GM12878 (cell line): ENCODE data around the gene UBE2M. TPM values are rescaled to one million over a fixed set of nuclear protein-coding genes. Genes with fewer than 3 reads are reported as not detected.

ENCODE experiments used
- ASH2L ChIP-seq: fragments of 300-600, 200-600 bp; sonication (generic); IDR thresholded peaks from 2 replicates; pipeline ENCODE4 v1.6.1; 2017; ENCODE audit warnings: low read depth, mild to moderate bottlenecking, borderline replicate concordance
- CBX5 ChIP-seq: sonication (generic); IDR thresholded peaks from 2 replicates; pipeline ENCODE4 v1.6.1; 2016; ENCODE audit warnings: low read depth, moderate library complexity, mild to moderate bottlenecking, inconsistent platforms
- CHD2 ChIP-seq: IDR thresholded peaks from 2 replicates; pipeline ENCODE4 v1.6.1; 2011; ENCODE audit warnings: low read depth, low read length, improper control_type of control experiment, borderline replicate concordance
- CREB1 ChIP-seq: IDR thresholded peaks from 2 replicates; pipeline ENCODE4 v1.6.1; 2012; ENCODE audit warnings: low read depth, mild to moderate bottlenecking, inconsistent platforms
- CREM ChIP-seq: IDR thresholded peaks from 2 replicates; pipeline ENCODE4 v1.6.1; 2014; ENCODE audit warnings: antibody characterized with exemption, low read depth
- IRF4 ChIP-seq: IDR thresholded peaks from 2 replicates; pipeline ENCODE4 v1.6.1; 2011; ENCODE audit warnings: low read depth, low read length
- MEF2A ChIP-seq: IDR thresholded peaks from 2 replicates; pipeline ENCODE4 v1.6.1; 2011; ENCODE audit warnings: low read depth, mild to moderate bottlenecking, low read length, moderate library complexity; ENCODE audit not compliant: insufficient read depth
- MYC ChIP-seq: IDR thresholded peaks from 2 replicates; pipeline ENCODE4 v1.6.1; 2011; ENCODE audit warnings: mild to moderate bottlenecking, low read length, moderate library complexity, inconsistent platforms; ENCODE audit not compliant: insufficient read depth, insufficient replicate concordance, insufficient read length, severe bottlenecking
- NRF1 ChIP-seq: conservative IDR thresholded peaks from 2 replicates; pipeline ENCODE4 v1.6.1; 2011; ENCODE audit warnings: mild to moderate bottlenecking, low read depth, low read length, improper control_type of control experiment
- POU2F2 ChIP-seq: IDR thresholded peaks from 3 replicates; pipeline ENCODE4 v1.6.1; 2011; ENCODE audit warnings: low read depth, mild to moderate bottlenecking, low read length, borderline replicate concordance
- RUNX3 ChIP-seq: IDR thresholded peaks from 2 replicates; pipeline ENCODE4 v1.6.1; 2012; ENCODE audit warnings: low read length, inconsistent platforms
- TCF12 ChIP-seq: IDR thresholded peaks from 2 replicates; pipeline ENCODE4 v1.6.1; 2011; ENCODE audit warnings: low read depth, mild to moderate bottlenecking, low read length
- ZNF207 ChIP-seq: fragments of 450-650 bp; IDR thresholded peaks from 2 replicates; pipeline ENCODE4 v1.6.1; 2014; ENCODE audit warnings: antibody characterized with exemption, mild to moderate bottlenecking, borderline replicate concordance
- ZNF24 ChIP-seq: fragments of 450-650 bp; IDR thresholded peaks from 2 replicates; pipeline ENCODE4 v1.6.1; 2017; ENCODE audit warnings: antibody characterized with exemption, mild to moderate bottlenecking
- polyA plus RNA-seq, 11 experiments: library from polyadenylated mRNA; depleted of rRNA in 4 of 11; unstranded in 6 of 11; stranded (reverse) in 5 of 11; fragments of >200 nt; fragmentation: Nextera tagmentation in 4 of 11; fragmentation: Illumina TruSeq in 1 of 11; extraction: Ambion mirVana in 4 of 11; extraction: Trizol in 1 of 11; gene quantifications; 1 replicate in 1 of 11; 2 replicates in 10 of 11; pipeline versions ENCODE4 v1.2.1 to v1.2.3, GENCODE V29; 2011 to 2016; ENCODE audit warnings: inconsistent platforms in 2 of 11, missing spikeins in 2 of 11, low read depth in 1 of 11
- total RNA-seq, 4 experiments: library from RNA; depleted of rRNA in 3 of 4; stranded (reverse); fragments of >200 nt in 3 of 4; fragmentation: Illumina TruSeq in 1 of 4; extraction: Trizol in 1 of 4; gene quantifications; 2 replicates each; pipeline versions ENCODE4 v1.2.1 to v1.2.3, GENCODE V29; 2013 to 2021
- TF ChIP-seq, protein P1 (sequence below): fragments of 150-350 bp; IDR thresholded peaks from 2 replicates; pipeline ENCODE4 v1.6.1; 2016; ENCODE audit warnings: low read depth, low read length
- TF ChIP-seq, protein P2 (sequence below): IDR thresholded peaks from 2 replicates; pipeline ENCODE4 v1.6.1; 2012; ENCODE audit warnings: low read length, inconsistent platforms
- TF ChIP-seq, protein P3 (sequence below): fragments of 450-650 bp; IDR thresholded peaks from 2 replicates; pipeline ENCODE4 v1.6.1; 2018; ENCODE audit warnings: borderline replicate concordance, mild to moderate bottlenecking; ENCODE audit not compliant: partially characterized antibody
- TF ChIP-seq, protein P4 (sequence below): fragments of 450-650 bp; IDR thresholded peaks from 2 replicates; pipeline ENCODE4 v1.6.1; 2017; ENCODE audit warnings: low read depth, mild to moderate bottlenecking, moderate library complexity
- TF ChIP-seq, protein P5 (sequence below): fragments of 450-650 bp; IDR thresholded peaks from 2 replicates; pipeline ENCODE4 v1.6.1; 2017; ENCODE audit warnings: mild to moderate bottlenecking, low read depth, inconsistent platforms; ENCODE audit not compliant: poor library complexity, severe bottlenecking

UBE2M gene
- total and polyA plus RNA-seq, 10 of the 15 experiments (the other 5 are each of a cell fraction or from before 2014, with no cell fraction given): 1.4 to 105 (median 73.9) TPM

DNA sequence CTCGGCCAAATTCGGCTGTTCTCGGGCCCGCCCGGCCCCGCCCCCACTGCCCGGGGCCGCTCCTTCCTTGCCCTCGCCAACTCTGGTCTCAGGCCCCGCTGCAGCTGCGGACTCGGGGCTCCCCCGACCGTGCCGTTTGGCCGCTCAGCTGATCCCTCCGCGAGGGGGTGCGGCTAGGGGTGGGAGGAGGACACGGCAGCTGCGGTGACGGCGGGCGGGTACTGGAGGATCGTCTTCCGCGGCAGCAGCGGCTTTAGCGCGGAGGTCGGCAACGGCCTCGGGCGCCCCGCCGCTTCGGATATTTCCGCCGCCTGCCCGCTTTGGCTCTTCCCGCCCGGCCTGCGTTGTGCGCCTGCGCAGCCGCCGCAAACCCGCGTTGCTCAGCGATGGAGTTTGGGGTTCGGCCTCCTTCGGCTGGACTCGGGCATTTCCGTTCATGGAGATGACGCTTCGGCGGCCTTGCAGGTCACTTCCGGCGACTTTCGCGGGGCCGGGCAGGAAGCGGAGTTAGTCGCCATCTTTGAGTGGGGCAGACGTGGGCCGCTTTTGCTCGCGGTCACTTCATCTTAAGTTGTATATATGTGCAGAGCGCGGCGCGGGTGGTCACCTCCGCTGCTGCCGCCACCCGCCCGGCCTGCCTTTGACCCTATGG, 338 bp upstream of the UBE2M start (continued):
- no peak for TF ChIP-seq MYC
- TF ChIP-seq CREB1: no peak
- TF ChIP-seq, protein P1, sequence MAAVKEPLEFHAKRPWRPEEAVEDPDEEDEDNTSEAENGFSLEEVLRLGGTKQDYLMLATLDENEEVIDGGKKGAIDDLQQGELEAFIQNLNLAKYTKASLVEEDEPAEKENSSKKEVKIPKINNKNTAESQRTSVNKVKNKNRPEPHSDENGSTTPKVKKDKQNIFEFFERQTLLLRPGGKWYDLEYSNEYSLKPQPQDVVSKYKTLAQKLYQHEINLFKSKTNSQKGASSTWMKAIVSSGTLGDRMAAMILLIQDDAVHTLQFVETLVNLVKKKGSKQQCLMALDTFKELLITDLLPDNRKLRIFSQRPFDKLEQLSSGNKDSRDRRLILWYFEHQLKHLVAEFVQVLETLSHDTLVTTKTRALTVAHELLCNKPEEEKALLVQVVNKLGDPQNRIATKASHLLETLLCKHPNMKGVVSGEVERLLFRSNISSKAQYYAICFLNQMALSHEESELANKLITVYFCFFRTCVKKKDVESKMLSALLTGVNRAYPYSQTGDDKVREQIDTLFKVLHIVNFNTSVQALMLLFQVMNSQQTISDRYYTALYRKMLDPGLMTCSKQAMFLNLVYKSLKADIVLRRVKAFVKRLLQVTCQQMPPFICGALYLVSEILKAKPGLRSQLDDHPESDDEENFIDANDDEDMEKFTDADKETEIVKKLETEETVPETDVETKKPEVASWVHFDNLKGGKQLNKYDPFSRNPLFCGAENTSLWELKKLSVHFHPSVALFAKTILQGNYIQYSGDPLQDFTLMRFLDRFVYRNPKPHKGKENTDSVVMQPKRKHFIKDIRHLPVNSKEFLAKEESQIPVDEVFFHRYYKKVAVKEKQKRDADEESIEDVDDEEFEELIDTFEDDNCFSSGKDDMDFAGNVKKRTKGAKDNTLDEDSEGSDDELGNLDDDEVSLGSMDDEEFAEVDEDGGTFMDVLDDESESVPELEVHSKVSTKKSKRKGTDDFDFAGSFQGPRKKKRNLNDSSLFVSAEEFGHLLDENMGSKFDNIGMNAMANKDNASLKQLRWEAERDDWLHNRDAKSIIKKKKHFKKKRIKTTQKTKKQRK: no peak
- TF ChIP-seq ASH2L: no peak
- TF ChIP-seq ZNF207: peak; percentile 20; the same call in 1 of the 2 replicates
- TF ChIP-seq CBX5: no peak
- TF ChIP-seq CHD2: peak; percentile 54
- TF ChIP-seq MEF2A: 0 out of 2 replicates have a peak, but pooled peaks have one; percentile 53
- TF ChIP-seq, protein P2, sequence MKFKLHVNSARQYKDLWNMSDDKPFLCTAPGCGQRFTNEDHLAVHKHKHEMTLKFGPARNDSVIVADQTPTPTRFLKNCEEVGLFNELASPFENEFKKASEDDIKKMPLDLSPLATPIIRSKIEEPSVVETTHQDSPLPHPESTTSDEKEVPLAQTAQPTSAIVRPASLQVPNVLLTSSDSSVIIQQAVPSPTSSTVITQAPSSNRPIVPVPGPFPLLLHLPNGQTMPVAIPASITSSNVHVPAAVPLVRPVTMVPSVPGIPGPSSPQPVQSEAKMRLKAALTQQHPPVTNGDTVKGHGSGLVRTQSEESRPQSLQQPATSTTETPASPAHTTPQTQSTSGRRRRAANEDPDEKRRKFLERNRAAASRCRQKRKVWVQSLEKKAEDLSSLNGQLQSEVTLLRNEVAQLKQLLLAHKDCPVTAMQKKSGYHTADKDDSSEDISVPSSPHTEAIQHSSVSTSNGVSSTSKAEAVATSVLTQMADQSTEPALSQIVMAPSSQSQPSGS: no peak
- TF ChIP-seq, protein P3, sequence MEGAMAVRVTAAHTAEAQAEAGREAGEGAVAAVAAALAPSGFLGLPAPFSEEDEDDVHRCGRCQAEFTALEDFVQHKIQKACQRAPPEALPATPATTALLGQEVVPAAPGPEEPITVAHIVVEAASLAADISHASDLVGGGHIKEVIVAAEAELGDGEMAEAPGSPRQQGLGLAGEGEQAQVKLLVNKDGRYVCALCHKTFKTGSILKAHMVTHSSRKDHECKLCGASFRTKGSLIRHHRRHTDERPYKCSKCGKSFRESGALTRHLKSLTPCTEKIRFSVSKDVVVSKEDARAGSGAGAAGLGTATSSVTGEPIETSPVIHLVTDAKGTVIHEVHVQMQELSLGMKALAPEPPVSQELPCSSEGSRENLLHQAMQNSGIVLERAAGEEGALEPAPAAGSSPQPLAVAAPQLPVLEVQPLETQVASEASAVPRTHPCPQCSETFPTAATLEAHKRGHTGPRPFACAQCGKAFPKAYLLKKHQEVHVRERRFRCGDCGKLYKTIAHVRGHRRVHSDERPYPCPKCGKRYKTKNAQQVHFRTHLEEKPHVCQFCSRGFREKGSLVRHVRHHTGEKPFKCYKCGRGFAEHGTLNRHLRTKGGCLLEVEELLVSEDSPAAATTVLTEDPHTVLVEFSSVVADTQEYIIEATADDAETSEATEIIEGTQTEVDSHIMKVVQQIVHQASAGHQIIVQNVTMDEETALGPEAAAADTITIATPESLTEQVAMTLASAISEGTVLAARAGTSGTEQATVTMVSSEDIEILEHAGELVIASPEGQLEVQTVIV: peak; percentile 7
- TF ChIP-seq, protein P4, sequence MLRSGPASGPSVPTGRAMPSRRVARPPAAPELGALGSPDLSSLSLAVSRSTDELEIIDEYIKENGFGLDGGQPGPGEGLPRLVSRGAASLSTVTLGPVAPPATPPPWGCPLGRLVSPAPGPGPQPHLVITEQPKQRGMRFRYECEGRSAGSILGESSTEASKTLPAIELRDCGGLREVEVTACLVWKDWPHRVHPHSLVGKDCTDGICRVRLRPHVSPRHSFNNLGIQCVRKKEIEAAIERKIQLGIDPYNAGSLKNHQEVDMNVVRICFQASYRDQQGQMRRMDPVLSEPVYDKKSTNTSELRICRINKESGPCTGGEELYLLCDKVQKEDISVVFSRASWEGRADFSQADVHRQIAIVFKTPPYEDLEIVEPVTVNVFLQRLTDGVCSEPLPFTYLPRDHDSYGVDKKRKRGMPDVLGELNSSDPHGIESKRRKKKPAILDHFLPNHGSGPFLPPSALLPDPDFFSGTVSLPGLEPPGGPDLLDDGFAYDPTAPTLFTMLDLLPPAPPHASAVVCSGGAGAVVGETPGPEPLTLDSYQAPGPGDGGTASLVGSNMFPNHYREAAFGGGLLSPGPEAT: no peak
- peak; percentile 88 for TF ChIP-seq TCF12
- TF ChIP-seq IRF4: no peak
- TF ChIP-seq, protein P5, sequence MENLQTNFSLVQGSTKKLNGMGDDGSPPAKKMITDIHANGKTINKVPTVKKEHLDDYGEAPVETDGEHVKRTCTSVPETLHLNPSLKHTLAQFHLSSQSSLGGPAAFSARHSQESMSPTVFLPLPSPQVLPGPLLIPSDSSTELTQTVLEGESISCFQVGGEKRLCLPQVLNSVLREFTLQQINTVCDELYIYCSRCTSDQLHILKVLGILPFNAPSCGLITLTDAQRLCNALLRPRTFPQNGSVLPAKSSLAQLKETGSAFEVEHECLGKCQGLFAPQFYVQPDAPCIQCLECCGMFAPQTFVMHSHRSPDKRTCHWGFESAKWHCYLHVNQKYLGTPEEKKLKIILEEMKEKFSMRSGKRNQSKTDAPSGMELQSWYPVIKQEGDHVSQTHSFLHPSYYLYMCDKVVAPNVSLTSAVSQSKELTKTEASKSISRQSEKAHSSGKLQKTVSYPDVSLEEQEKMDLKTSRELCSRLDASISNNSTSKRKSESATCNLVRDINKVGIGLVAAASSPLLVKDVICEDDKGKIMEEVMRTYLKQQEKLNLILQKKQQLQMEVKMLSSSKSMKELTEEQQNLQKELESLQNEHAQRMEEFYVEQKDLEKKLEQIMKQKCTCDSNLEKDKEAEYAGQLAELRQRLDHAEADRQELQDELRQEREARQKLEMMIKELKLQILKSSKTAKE: no peak
- TF ChIP-seq ZNF24: no peak
- TF ChIP-seq RUNX3: no peak
- TF ChIP-seq POU2F2: peak; percentile 43; the same call in 1 of the 3 replicates
- TF ChIP-seq NRF1: peak; percentile 83
- peak; percentile 86 for TF ChIP-seq CREM
